Measurements from ENCODE around the gene ARHGAP31.

Gene ARHGAP31

DNA sequence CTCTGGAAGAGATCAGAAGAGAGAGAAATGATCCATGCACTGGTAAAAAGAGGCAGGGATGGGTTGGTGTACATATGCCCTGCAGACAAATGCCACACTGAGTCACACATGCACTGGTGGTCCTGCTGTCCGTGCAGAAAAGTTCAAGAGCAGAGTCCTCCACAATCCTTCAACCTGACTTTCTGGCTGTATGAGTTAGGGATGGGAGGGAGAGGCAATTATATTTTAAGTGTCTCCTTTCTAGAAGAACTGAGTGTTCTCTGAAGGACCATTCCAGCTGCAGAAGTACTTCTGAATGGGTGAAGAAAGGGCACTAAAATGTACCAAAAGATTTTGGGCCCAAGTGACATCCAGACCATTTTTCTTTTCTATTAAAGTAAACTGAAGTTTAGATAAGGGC is 142.8 kb downstream of the ARHGAP31 start:
- TF ChIP-seq, protein P1, sequence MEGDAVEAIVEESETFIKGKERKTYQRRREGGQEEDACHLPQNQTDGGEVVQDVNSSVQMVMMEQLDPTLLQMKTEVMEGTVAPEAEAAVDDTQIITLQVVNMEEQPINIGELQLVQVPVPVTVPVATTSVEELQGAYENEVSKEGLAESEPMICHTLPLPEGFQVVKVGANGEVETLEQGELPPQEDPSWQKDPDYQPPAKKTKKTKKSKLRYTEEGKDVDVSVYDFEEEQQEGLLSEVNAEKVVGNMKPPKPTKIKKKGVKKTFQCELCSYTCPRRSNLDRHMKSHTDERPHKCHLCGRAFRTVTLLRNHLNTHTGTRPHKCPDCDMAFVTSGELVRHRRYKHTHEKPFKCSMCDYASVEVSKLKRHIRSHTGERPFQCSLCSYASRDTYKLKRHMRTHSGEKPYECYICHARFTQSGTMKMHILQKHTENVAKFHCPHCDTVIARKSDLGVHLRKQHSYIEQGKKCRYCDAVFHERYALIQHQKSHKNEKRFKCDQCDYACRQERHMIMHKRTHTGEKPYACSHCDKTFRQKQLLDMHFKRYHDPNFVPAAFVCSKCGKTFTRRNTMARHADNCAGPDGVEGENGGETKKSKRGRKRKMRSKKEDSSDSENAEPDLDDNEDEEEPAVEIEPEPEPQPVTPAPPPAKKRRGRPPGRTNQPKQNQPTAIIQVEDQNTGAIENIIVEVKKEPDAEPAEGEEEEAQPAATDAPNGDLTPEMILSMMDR (conservative IDR thresholded peaks at IDR 0.05; ENCODE audit: control insufficient read depth, insufficient read depth, low read depth, low read length) = no peak
- H3K4me3 ChIP-seq (ENCODE audit: control insufficient read depth, low read depth, low read length) = no peak overlapping the region
- DNase-seq (ENCODE audit: low read depth) = no peak

DNA sequence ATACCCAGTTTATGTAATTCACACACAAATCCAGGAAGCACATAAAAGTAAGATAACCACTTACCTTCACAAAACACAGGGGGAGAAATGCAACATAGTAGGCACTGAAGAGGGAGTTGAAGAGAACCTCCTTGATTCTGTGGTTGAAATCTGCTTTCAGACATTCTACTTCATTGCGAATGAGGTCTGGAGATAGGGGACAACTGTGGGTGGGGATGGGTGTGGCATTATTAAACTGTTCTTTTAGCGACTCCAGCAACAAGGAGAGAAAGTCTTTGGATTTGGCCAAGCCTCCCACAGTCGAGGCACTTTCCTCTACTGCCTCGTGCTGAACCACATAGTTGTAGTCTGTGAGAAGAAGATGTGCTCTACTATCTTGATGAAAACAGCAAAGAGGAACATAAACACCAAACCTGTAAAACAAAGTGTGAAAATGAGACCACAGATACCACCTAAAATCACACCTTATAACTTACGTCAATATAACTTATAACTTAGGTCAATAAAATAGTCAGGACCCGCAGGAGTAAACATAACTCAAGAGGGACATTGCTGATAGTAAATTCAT is 143.6 kb downstream of the ARHGAP31 start:
- no peak for DNase-seq (ENCODE audit: low read depth)
- TF ChIP-seq, protein P1 (conservative IDR thresholded peaks at IDR 0.05; ENCODE audit: control insufficient read depth, insufficient read depth, low read depth, low read length) = no peak

DNA sequence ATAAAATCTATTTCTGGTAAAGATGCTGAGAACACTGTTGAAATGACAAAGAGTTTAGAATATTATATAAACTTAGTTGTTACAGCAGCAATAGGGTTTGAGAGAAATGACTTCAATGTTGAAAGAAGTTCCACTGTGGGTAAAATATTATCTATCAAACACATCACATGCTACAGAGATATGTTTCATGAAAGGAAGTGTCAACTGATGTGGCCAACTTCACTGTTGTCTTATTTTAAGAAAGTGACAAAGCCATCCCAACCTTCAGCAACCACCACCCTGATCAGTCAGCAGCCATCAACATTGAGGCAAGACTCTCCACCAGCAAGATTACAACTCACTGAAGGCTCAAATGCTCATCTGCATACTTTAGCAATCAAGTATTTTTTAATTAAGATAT is 149.0 kb downstream of the ARHGAP31 start:
- H3K4me3 ChIP-seq (ENCODE audit: control insufficient read depth, low read depth, low read length) = no peak overlapping the region
- TF ChIP-seq, protein P1 (conservative IDR thresholded peaks at IDR 0.05; ENCODE audit: control insufficient read depth, insufficient read depth, low read depth, low read length) = no peak

More for the DNA sequence above, 143.6 kb downstream of the ARHGAP31 start:
- H3K4me3 ChIP-seq (ENCODE audit: control insufficient read depth, low read depth, low read length) = no peak overlapping the region

DNA sequence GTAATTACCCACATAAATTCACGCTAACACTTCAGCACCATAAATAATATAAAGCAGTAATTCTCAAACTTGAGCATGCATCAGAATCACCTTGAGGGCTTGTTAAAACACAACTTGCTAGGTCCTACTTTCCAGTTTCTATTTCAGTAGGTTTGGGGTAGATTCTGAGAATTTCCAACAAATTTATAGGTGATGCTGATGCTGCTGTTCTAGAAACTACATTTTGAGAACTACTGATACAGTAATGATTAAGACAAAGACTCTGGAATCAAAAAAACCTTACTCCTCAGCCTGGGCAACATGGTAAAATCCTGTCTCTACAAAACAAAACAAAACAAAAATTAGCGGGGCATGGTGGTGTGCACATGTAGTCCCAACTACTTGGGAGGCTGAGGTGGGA is 150.4 kb downstream of the ARHGAP31 start:
- H3K4me3 ChIP-seq (ENCODE audit: control insufficient read depth, low read depth, low read length) = no peak overlapping the region
- DNase-seq (ENCODE audit: low read depth) = no peak
- TF ChIP-seq, protein P1 (conservative IDR thresholded peaks at IDR 0.05; ENCODE audit: control insufficient read depth, insufficient read depth, low read depth, low read length) = no peak

More for the DNA sequence above, 149.0 kb downstream of the ARHGAP31 start:
- no peak for DNase-seq (ENCODE audit: low read depth)

DNA sequence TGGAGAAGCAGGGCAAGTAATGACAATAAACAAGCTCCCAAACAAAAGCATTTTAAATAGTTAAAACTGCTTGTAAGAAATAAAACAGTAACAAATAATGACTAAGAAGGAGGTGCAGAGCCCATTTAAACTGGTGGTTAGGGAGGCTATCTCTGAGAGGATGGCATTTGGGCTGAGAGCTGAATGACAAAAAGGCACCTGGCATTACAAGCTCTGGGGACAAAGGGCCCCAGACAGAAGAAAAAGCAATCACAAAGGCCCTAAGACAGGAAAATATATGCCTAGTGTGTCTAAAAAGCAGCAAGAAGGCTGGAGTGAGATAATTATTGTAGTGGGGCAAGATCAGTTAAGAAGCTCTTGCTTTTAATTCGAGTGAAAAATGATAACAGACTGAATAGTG is 159.6 kb downstream of the ARHGAP31 start:
- TF ChIP-seq, protein P1 (conservative IDR thresholded peaks at IDR 0.05; ENCODE audit: control insufficient read depth, insufficient read depth, low read depth, low read length) = no peak
- DNase-seq (ENCODE audit: low read depth) = no peak
- no peak overlapping the region for H3K4me3 ChIP-seq (ENCODE audit: control insufficient read depth, low read depth, low read length)

DNA sequence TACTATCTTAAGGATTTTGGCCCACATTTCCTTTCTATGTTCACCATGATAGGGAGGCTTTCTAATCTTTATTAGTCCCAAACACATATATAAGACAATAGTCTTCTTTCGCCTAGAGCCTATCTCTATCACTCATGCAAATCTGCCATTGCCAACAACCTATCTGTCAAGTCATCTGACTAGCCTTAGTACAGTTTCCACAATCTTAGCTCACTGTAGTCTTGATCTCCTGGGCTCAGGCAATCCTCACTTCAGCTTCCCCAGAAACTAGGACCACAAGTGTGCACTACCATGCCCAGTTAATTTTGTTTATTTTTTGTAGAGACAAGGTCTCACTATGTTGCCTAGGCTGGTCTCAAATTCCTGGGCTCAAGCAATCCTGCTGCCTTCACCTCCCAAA is 162.3 kb downstream of the ARHGAP31 start:
- H3K4me3 ChIP-seq (ENCODE audit: control insufficient read depth, low read depth, low read length) = no peak overlapping the region
- TF ChIP-seq, protein P1 (conservative IDR thresholded peaks at IDR 0.05; ENCODE audit: control insufficient read depth, insufficient read depth, low read depth, low read length) = no peak
- DNase-seq (ENCODE audit: low read depth) = no peak

DNA sequence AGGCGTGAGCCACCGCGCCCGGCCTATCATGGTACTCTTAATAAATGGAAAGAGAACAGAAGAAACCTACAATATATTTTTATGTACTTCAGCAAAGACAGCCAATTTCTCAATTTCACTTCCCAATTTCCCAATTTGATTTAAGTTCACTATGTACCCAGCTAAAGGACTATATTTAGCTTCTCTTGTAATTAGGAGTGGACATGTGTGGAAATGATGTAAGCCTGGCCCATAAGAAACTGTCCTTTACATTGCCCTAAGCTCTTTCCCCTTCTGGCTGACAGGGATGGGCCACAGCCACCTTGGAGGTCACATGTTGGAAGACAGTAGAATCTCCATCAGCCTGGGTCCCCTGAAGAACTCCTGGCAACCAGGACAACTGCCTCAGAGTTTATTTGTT is 163.1 kb downstream of the ARHGAP31 start:
- TF ChIP-seq, protein P1 (conservative IDR thresholded peaks at IDR 0.05; ENCODE audit: control insufficient read depth, insufficient read depth, low read depth, low read length) = no peak
- DNase-seq (ENCODE audit: low read depth) = no peak

More for the DNA sequence above, 163.1 kb downstream of the ARHGAP31 start:
- H3K4me3 ChIP-seq (ENCODE audit: control insufficient read depth, low read depth, low read length) = no peak overlapping the region
